GM19324 (cell line): ENCODE data around the gene DHFR2.
"Not testable (repeated sequence)": the region's sequence is repeated elsewhere in the genome, so short reads cannot be mapped to it uniquely, and the experiment has no call there.

Experiments used
- ATAC-seq: cut with Tn5 transposase; IDR thresholded peaks from one replicate; pipeline ENCODE4 v1.9.1; 2021; ENCODE audit warnings: mild to moderate bottlenecking, moderate library complexity; ENCODE audit not compliant: unreplicated experiment, low FRiP score

The DHFR2 gene

GRCh38 chr3:94065819-94066480, 3.2 kb upstream of the DHFR2 start:
- no peak for ATAC-seq

- no peak for ATAC-seq
Observed at GRCh38 chr3:94065122-94065521, 2.4 kb upstream of the DHFR2 start.

GRCh38 chr3:94064243-94064860, 1.6 kb upstream of the DHFR2 start:
- no peak for ATAC-seq

GRCh38 chr3:94063496-94064119, 892 bp upstream of the DHFR2 start:
- no peak for ATAC-seq

GRCh38 chr3:94061297-94061696, 1.4 kb downstream of the DHFR2 start:
- no peak for ATAC-seq

- no peak for ATAC-seq
Observed at GRCh38 chr3:94050546-94050945, 12.2 kb downstream of the DHFR2 start.

- no peak for ATAC-seq
Observed at GRCh38 chr3:94049267-94049666, 13.4 kb downstream of the DHFR2 start.

- no peak for ATAC-seq
Observed at GRCh38 chr3:94046533-94046932, 16.2 kb downstream of the DHFR2 start.

GRCh38 chr3:94044100-94044936, 18.4 kb downstream of the DHFR2 start:
- not testable (repeated sequence) for ATAC-seq

- ATAC-seq = no peak
Observed at GRCh38 chr3:94043285-94043684, 19.4 kb downstream of the DHFR2 start.

- ATAC-seq = no peak
Observed at GRCh38 chr3:94036909-94037507, 25.7 kb downstream of the DHFR2 start.

GRCh38 chr3:94028093-94028837, 34.5 kb downstream of the DHFR2 start, which contains the start of gene STX19:
Gene STX19, minus strand, starts transcription at chr3:94028597. Its CDS starts 13,328 bp downstream, at chr3:94015269.
- no peak for ATAC-seq

- ATAC-seq = no peak
Observed at GRCh38 chr3:94026623-94027022, 36.1 kb downstream of the DHFR2 start.

GRCh38 chr3:94024385-94024784, 38.3 kb downstream of the DHFR2 start:
- ATAC-seq = no peak

- ATAC-seq = no peak
Observed at GRCh38 chr3:94020293-94020692, 42.4 kb downstream of the DHFR2 start.

GRCh38 chr3:94019659-94020058, 43.1 kb downstream of the DHFR2 start:
- ATAC-seq = no peak

GRCh38 chr3:94015025-94015424, 47.7 kb downstream of the DHFR2 start:
- no peak for ATAC-seq

- no peak for ATAC-seq
Observed at GRCh38 chr3:94012185-94012584, 50.5 kb downstream of the DHFR2 start.

GRCh38 chr3:94011233-94011711, 51.4 kb downstream of the DHFR2 start:
- ATAC-seq = no peak

GRCh38 chr3:94009608-94010007, 53.1 kb downstream of the DHFR2 start:
- ATAC-seq = no peak
